Uterus (tissue), 2 donors: ENCODE results near the gene TMEM170A.

Source experiments
- CTCF ChIP-seq, 4 experiments: fragments of 200-600 bp in 2 of 4; fragments of 450-650 bp in 2 of 4; sonication (generic) in 2 of 4; IDR thresholded peaks; one replicate each; pipeline ENCODE4 v1.5.1; 2016 to 2019; ENCODE audit warnings: antibody characterized with exemption in 4 of 4, mild to moderate bottlenecking in 2 of 4, moderate library complexity in 1 of 4
- POLR2A ChIP-seq, 2 donors: fragments of 450-650 bp; IDR thresholded peaks; one replicate each; pipeline ENCODE4 v1.6.1; 2016; ENCODE audit warnings: antibody characterized with exemption in 2 of 2, mild to moderate bottlenecking in 1 of 2, moderate library complexity in 1 of 2

GRCh38 chr16:75402821-75403475 lies 61.5 kb downstream of the TMEM170A start:
- peak; percentile 57 to 77 (median 74) for TF ChIP-seq CTCF (IDR thresholded peaks at IDR 0.05)
- TF ChIP-seq POLR2A (IDR thresholded peaks at IDR 0.05): no peak
